ENCODE measurements around the gene AFG1L. TPM values are rescaled to one million over a fixed set of nuclear protein-coding genes. Genes with fewer than 3 reads are reported as not detected.

The AFG1L gene
- total and polyA plus RNA-seq, 2 experiments from 2014 or later = 1.2 to 3.5 TPM

DNA sequence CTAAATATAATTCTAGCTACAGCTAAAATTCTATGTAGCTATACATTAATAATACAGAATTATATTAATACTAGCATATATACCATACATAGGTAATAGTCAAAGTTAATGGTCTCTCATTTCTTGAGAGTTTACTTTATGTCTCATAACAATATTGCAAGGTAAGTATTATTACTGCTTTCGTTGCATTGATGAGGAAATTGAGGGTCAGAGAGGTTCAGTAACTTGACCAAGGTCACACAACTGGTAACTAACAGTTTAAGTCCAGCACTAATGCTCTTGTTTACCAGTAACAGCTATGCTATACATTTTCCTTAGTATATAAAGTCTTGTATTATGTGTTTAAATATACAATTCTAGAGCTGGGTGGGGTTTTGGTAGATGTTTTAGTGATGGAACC, 67.6 kb downstream of the AFG1L start:
- H3F3A ChIP-seq (ENCODE audit: insufficient read depth) = no peaks in the 10 kb centered on the region
- TF ChIP-seq EZH2 (IDR thresholded peaks at IDR 0.05; ENCODE audit: insufficient read depth, poor library complexity, severe bottlenecking) = no peak
- no peak for TF ChIP-seq EZH2phosphoT487 (IDR thresholded peaks at IDR 0.05; ENCODE audit: insufficient read depth, low read depth)
- H3K27ac ChIP-seq = no peak overlapping the region
- H3K36me3 ChIP-seq (ENCODE audit: low read depth) = no peaks in the 10 kb centered on the region
- H3K4me2 ChIP-seq (ENCODE audit: unreplicated experiment) = no peak overlapping the region
- no peaks in the 10 kb centered on the region for H3K9me3 ChIP-seq (ENCODE audit: low read depth)
- no peaks in the 10 kb centered on the region for H3K9me2 ChIP-seq (ENCODE audit: insufficient read depth)
- H3K4me1 ChIP-seq (ENCODE audit: insufficient read depth) = 0 out of 2 replicates have a peak, but pooled peaks cover 4% of the 10 kb centered on the region
- no peaks in the 10 kb centered on the region for H3K79me2 ChIP-seq (ENCODE audit: insufficient read depth)
- 87 to 96% methylated on average over 1 of the region's 1 CpG for WGBS, 2 experiments (ENCODE audit: low coverage in 1 of 2, low lambda C conversion rate in 2 of 2, missing lambda C conversion rate in 2 of 2)
- no peak overlapping the region for H3K9ac ChIP-seq
- no peak for DNase-seq
- no peaks in the 10 kb centered on the region for H4K20me1 ChIP-seq (ENCODE audit: insufficient read depth)
- no peak overlapping the region for H2AFZ ChIP-seq
- H3K27me3 ChIP-seq (replicated peaks; ENCODE audit: insufficient read depth) = no peaks in the 10 kb centered on the region
- H3K4me3 ChIP-seq = no peak overlapping the region
- in situ Hi-C loops (cut with MboI) = no loop called here

DNA sequence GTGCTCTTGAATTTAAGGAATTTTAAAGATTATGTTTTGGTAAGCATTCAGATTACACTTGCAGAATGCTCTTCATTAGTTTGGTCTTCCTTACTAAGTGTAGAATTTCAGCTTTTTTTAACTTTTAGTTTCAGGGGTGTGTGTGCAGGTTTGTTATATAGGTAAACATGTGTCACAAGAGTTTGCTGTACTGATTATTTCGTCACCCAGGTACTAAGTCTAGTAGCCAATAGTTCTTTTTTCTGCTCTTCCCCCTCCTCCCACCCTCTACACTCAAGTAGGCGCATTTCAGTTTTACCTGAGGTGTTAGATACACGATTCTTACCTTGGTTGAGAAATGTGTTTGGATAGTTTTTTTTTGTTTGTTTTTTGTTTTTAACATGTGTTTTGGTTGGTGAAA, 68.3 kb downstream of the AFG1L start:
- Histone ChIP-seq H4K20me1 (ENCODE audit: insufficient read depth) (no peaks in the 10 kb centered on the region), H3K9ac (no peak overlapping the region), H3K4me2 (ENCODE audit: unreplicated experiment) (no peak overlapping the region), H3K27ac (no peak overlapping the region), H3K4me3 (no peak overlapping the region), H3K27me3 (replicated peaks; ENCODE audit: insufficient read depth) (no peaks in the 10 kb centered on the region), H3K4me1 (ENCODE audit: insufficient read depth) (0 out of 2 replicates have a peak, but pooled peaks cover 4% of the 10 kb centered on the region), H3K36me3 (ENCODE audit: low read depth) (no peaks in the 10 kb centered on the region), H3K79me2 (ENCODE audit: insufficient read depth) (no peaks in the 10 kb centered on the region), H3K9me2 (ENCODE audit: insufficient read depth) (no peaks in the 10 kb centered on the region), H3K9me3 (ENCODE audit: low read depth) (no peaks in the 10 kb centered on the region), H3F3A (ENCODE audit: insufficient read depth) (no peaks in the 10 kb centered on the region), H2AFZ (no peak overlapping the region)
- TF ChIP-seq EZH2phosphoT487 (IDR thresholded peaks at IDR 0.05; ENCODE audit: insufficient read depth, low read depth) (no peak), EZH2 (IDR thresholded peaks at IDR 0.05; ENCODE audit: insufficient read depth, poor library complexity, severe bottlenecking) (no peak)
- 57 to 58% methylated on average over 3 of the region's 3 CpGs for WGBS, 2 experiments (ENCODE audit: low coverage in 1 of 2, low lambda C conversion rate in 2 of 2, missing lambda C conversion rate in 2 of 2)
- no peak for DNase-seq
- in situ Hi-C loops (cut with MboI) = no loop called here

GRCh38 chr6:108363889-108364313, 69.0 kb downstream of the AFG1L start:
- Histone ChIP-seq H3K9me3 (ENCODE audit: low read depth) (no peaks in the 10 kb centered on the region), H3K9ac (no peak overlapping the region), H3K27ac (no peak overlapping the region), H2AFZ (no peak overlapping the region), H3K4me1 (ENCODE audit: insufficient read depth) (0 out of 2 replicates have a peak, but pooled peaks cover 4% of the 10 kb centered on the region), H3K36me3 (ENCODE audit: low read depth) (no peaks in the 10 kb centered on the region), H3K27me3 (replicated peaks; ENCODE audit: insufficient read depth) (no peaks in the 10 kb centered on the region), H3K79me2 (ENCODE audit: insufficient read depth) (no peaks in the 10 kb centered on the region), H4K20me1 (ENCODE audit: insufficient read depth) (no peaks in the 10 kb centered on the region), H3K4me3 (no peak overlapping the region), H3K4me2 (ENCODE audit: unreplicated experiment) (no peak overlapping the region), H3F3A (ENCODE audit: insufficient read depth) (no peaks in the 10 kb centered on the region), H3K9me2 (ENCODE audit: insufficient read depth) (no peaks in the 10 kb centered on the region)
- in situ Hi-C loops (cut with MboI) = no loop called here
- TF ChIP-seq EZH2 (IDR thresholded peaks at IDR 0.05; ENCODE audit: insufficient read depth, poor library complexity, severe bottlenecking) = no peak
- no peak for TF ChIP-seq EZH2phosphoT487 (IDR thresholded peaks at IDR 0.05; ENCODE audit: insufficient read depth, low read depth)
- WGBS, 2 experiments (ENCODE audit: low coverage in 1 of 2, low lambda C conversion rate in 2 of 2, missing lambda C conversion rate in 2 of 2) = 89 to 92% methylated on average over 6 of the region's 6 CpGs
- peak; percentile 13 for DNase-seq

GRCh38 chr6:108364470-108364869, 69.6 kb downstream of the AFG1L start:
- Histone ChIP-seq H3K4me2 (ENCODE audit: unreplicated experiment) (no peak overlapping the region), H3K9me3 (ENCODE audit: low read depth) (no peaks in the 10 kb centered on the region), H3K36me3 (ENCODE audit: low read depth) (no peaks in the 10 kb centered on the region), H3K27ac (no peak overlapping the region), H3K79me2 (ENCODE audit: insufficient read depth) (no peaks in the 10 kb centered on the region), H2AFZ (no peak overlapping the region), H3K4me1 (ENCODE audit: insufficient read depth) (0 out of 2 replicates have a peak, but pooled peaks cover 4% of the 10 kb centered on the region), H3F3A (ENCODE audit: insufficient read depth) (no peaks in the 10 kb centered on the region), H3K9ac (no peak overlapping the region), H4K20me1 (ENCODE audit: insufficient read depth) (no peaks in the 10 kb centered on the region), H3K9me2 (ENCODE audit: insufficient read depth) (no peaks in the 10 kb centered on the region), H3K27me3 (replicated peaks; ENCODE audit: insufficient read depth) (no peaks in the 10 kb centered on the region), H3K4me3 (no peak overlapping the region)
- in situ Hi-C loops (cut with MboI) = no loop called here
- no peak for TF ChIP-seq EZH2 (IDR thresholded peaks at IDR 0.05; ENCODE audit: insufficient read depth, poor library complexity, severe bottlenecking)
- TF ChIP-seq EZH2phosphoT487 (IDR thresholded peaks at IDR 0.05; ENCODE audit: insufficient read depth, low read depth) = no peak
- DNase-seq = no peak
- WGBS, 2 experiments (ENCODE audit: low coverage in 1 of 2, low lambda C conversion rate in 2 of 2, missing lambda C conversion rate in 2 of 2) = 67 to 70% methylated on average over 3 of the region's 3 CpGs

DNA sequence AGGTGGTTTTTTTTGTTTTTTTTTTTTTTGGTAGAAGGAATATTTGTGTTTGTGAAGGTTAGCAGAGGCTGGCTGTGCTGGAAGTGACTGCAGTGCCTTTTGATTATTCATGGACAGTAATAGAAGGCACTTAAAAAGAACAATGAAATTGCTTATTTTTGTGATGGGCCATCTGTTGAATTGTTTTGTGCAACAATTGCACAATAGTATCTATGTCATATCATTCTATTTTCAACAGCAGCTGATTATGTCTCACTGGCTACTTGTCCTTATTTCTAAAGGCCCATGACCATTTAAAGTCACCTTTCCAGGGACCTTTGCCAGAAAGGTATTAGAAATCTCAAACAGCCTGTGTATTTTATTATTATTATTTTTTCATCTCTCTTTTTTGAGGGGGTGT, 70.6 kb downstream of the AFG1L start:
- peak; percentile 22 for DNase-seq
- Histone ChIP-seq H3K4me3 (no peak overlapping the region), H3K27me3 (replicated peaks; ENCODE audit: insufficient read depth) (no peaks in the 10 kb centered on the region), H3K9ac (no peak overlapping the region), H4K20me1 (ENCODE audit: insufficient read depth) (no peaks in the 10 kb centered on the region), H3K27ac (no peak overlapping the region), H3K36me3 (ENCODE audit: low read depth) (no peaks in the 10 kb centered on the region), H2AFZ (no peak overlapping the region), H3K9me3 (ENCODE audit: low read depth) (no peaks in the 10 kb centered on the region), H3K4me2 (ENCODE audit: unreplicated experiment) (no peak overlapping the region), H3K79me2 (ENCODE audit: insufficient read depth) (no peaks in the 10 kb centered on the region), H3F3A (ENCODE audit: insufficient read depth) (no peaks in the 10 kb centered on the region), H3K9me2 (ENCODE audit: insufficient read depth) (no peaks in the 10 kb centered on the region), H3K4me1 (ENCODE audit: insufficient read depth) (no peaks in the 10 kb centered on the region)
- no peak for TF ChIP-seq EZH2phosphoT487 (IDR thresholded peaks at IDR 0.05; ENCODE audit: insufficient read depth, low read depth)
- TF ChIP-seq EZH2 (IDR thresholded peaks at IDR 0.05; ENCODE audit: insufficient read depth, poor library complexity, severe bottlenecking) = no peak
- in situ Hi-C loops (cut with MboI) = no loop called here
